ENCODE measurements around the gene TSEN2. TPM values are rescaled to one million over a fixed set of nuclear protein-coding genes. Genes with fewer than 3 reads are reported as not detected.
A peak's percentile ranks its signal among the peaks of the same experiment; 100 is the strongest.

The TSEN2 gene
- polyA plus RNA-seq, 2 of the 4 experiments (the other 2 are of a cell fraction): 24.9 to 33.1 TPM

- POLR2A ChIA-PET: no interaction called here
- no peak overlapping the region for H3K4me3 ChIP-seq
- CTCF ChIA-PET: interaction anchor here (0.7 to 2.0 kb wide), 3 partner anchors 15 to 443 kb away, joined by 3 to 5 read pairs (median 5); no protein-coding TSS in a partner anchor
- TF ChIP-seq NR3C1 (IDR thresholded peaks at IDR 0.05): no peak
- no peak for TF ChIP-seq NFE2L2 (conservative IDR thresholded peaks at IDR 0.05; ENCODE audit: low read length)
- no peak for TF ChIP-seq POLR2A (IDR thresholded peaks at IDR 0.05; ENCODE audit: low read length)
- no peak for TF ChIP-seq RAD21 (conservative IDR thresholded peaks at IDR 0.05 in 1 of 2, IDR thresholded peaks at IDR 0.05 in 1 of 2)
- no peak for TF ChIP-seq CHD4 (IDR thresholded peaks at IDR 0.05; ENCODE audit: borderline replicate concordance)
- TF ChIP-seq MAZ (IDR thresholded peaks at IDR 0.05; ENCODE audit: borderline replicate concordance, low read depth, low read length): no peak
- no peak for TF ChIP-seq HMGXB4 (CRISPR knock-in tag; IDR thresholded peaks at IDR 0.05; ENCODE audit: borderline replicate concordance)
- TF ChIP-seq ESRRA (IDR thresholded peaks at IDR 0.05; ENCODE audit: borderline replicate concordance, low read length): no peak
- no peak overlapping the region for H3K4me2 ChIP-seq
- no peak for DNase-seq (ENCODE audit: low read depth in 1 of 2, low spot score in 1 of 2)
- WGBS (ENCODE audit: missing lambda C conversion rate): 87% methylated on average over 5 of the region's 5 CpGs
- no peak for FAIRE-seq
- H3K4me1 ChIP-seq: peaks cover 4% of the 10 kb centered on the region; the same call in 1 of the 3 replicates
- no peak overlapping the region for H3K27ac ChIP-seq
- H3K9me3 ChIP-seq: no peaks in the 10 kb centered on the region
- ATAC-seq: no peak
Observed at GRCh38 chr3:12577379-12577778, 93.1 kb downstream of the TSEN2 start.

- 79% methylated on average over 2 of the region's 2 CpGs for WGBS (ENCODE audit: missing lambda C conversion rate)
- no peak for FAIRE-seq
Observed at GRCh38 chr3:12578742-12579141, 94.5 kb downstream of the TSEN2 start.

GRCh38 chr3:12579456-12579855 is 95.2 kb downstream of the TSEN2 start:
- Histone ChIP-seq H3K4me1 (peaks cover 4% of the 10 kb centered on the region; the same call in 1 of the 3 replicates), H3K4me2 (no peak overlapping the region), H3K9me3 (no peaks in the 10 kb centered on the region), H3K27ac (no peak overlapping the region), H3K4me3 (no peak overlapping the region)
- DNase-seq (ENCODE audit: low read depth in 1 of 2, low spot score in 1 of 2) (no peak), FAIRE-seq (no peak), ATAC-seq (peak in 1 of 2 experiments; percentile 9; a peak in 1 of 6 replicates)
- WGBS (ENCODE audit: missing lambda C conversion rate): 97% methylated on average over 3 of the region's 3 CpGs
- CTCF ChIA-PET: interaction anchor here (0.8 to 1.3 kb wide), 3 partner anchors 10 to 442 kb away, joined by 3 to 4 read pairs (median 3); no protein-coding TSS in a partner anchor
- POLR2A ChIA-PET: no interaction called here
- TF ChIP-seq CBX2 (IDR thresholded peaks at IDR 0.05; ENCODE audit: borderline replicate concordance, low read depth) (no peak), HOXB5 (CRISPR knock-in tag; IDR thresholded peaks at IDR 0.05) (no peak), ZNF302 (CRISPR knock-in tag; IDR thresholded peaks at IDR 0.05) (no peak), ATOH8 (CRISPR knock-in tag; IDR thresholded peaks at IDR 0.05; ENCODE audit: low read depth) (no peak), POLR2A (IDR thresholded peaks at IDR 0.05; ENCODE audit: low read length) (no peak), GATA3 (IDR thresholded peaks at IDR 0.05; ENCODE audit: borderline replicate concordance) (no peak), CHD4 (IDR thresholded peaks at IDR 0.05; ENCODE audit: borderline replicate concordance) (no peak), FOXS1 (CRISPR knock-in tag; IDR thresholded peaks at IDR 0.05) (no peak), RNF2 (IDR thresholded peaks at IDR 0.05; ENCODE audit: borderline replicate concordance, low read depth) (no peak), SMC3 (IDR thresholded peaks at IDR 0.05) (no peak), ZFP36 (IDR thresholded peaks at IDR 0.05; ENCODE audit: borderline replicate concordance, partially characterized antibody) (no peak), TFCP2L1 (CRISPR knock-in tag; IDR thresholded peaks at IDR 0.05) (no peak), RCOR1 (IDR thresholded peaks at IDR 0.05; ENCODE audit: low read depth, low read length) (no peak)

More at GRCh38 chr3:12578742-12579141, 94.5 kb downstream of the TSEN2 start:
- POLR2A ChIA-PET: no interaction called here
- no peak overlapping the region for H3K4me2 ChIP-seq
- CTCF ChIA-PET: interaction anchor here (0.6 to 1.8 kb wide), 7 partner anchors 9 to 444 kb away, joined by 3 to 5 read pairs (median 3); no protein-coding TSS in a partner anchor
- H3K9me3 ChIP-seq: no peaks in the 10 kb centered on the region
- no peak overlapping the region for H3K4me3 ChIP-seq
- ATAC-seq (no peak), DNase-seq (ENCODE audit: low read depth in 1 of 2, low spot score in 1 of 2) (no peak)
- no peak overlapping the region for H3K27ac ChIP-seq
- no peak for TF ChIP-seq KDM5A (IDR thresholded peaks at IDR 0.05)
- TF ChIP-seq CTCF (IDR thresholded peaks at IDR 0.05): 0 out of 3 replicates have a peak, but pooled peaks have one; percentile 5
- peaks cover 4% of the 10 kb centered on the region; the same call in 1 of the 3 replicates for H3K4me1 ChIP-seq
